ENCODE results near the gene PTPRD.

Gene PTPRD

DNA sequence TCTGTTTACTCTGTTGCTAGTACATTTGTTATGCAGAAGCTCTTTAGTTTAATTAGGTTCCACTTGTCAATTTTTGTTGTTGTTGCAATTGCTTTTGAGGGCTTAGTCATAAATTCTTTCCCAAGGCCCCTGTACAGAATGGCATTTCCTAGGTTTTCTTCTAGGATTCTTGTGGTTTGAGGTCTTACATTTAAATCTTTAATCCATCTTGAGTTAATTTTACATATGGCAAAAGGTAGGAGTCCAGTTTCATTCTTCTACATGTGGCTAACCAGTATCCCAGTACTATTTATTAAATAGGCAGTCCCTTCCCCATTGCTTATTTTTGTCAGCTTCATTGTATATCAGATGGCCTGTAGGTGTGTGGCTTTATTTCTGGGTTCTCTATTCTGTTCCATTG is 792.4 kb downstream of the PTPRD start:
- TF ChIP-seq YY1 (IDR thresholded peaks at IDR 0.05; ENCODE audit: insufficient read depth, insufficient read length) (no peak), ZNF274 (IDR thresholded peaks at IDR 0.05; ENCODE audit: low read depth, low read length) (no peak)

DNA sequence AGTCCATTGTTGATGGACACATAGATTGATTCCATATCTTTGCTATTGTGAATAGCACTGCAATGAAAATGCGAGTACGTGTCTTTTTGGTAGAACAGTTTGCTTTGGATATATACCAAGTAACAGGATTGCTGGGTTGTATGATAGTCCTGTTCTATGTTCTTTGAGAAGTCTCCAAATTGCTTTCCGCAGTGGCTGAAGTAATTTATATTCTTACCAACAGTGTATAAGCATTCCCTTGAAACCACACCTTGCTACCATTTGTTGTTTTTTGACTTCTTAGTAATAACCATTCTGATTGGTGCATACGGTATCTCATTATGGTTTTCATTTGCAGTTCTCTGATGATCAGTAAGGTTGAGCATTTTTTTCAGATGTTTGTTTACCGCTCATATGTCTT is 792.9 kb downstream of the PTPRD start:
- no peaks in the 10 kb centered on the region for H3K36me3 ChIP-seq (ENCODE audit: insufficient read depth, insufficient read length, low read length)
- H3K9ac ChIP-seq (ENCODE audit: insufficient read length, low read depth): no peak overlapping the region
- H3K4me3 ChIP-seq (ENCODE audit: insufficient read length, low read depth): no peak overlapping the region
- no peaks in the 10 kb centered on the region for H3K4me1 ChIP-seq (ENCODE audit: insufficient read depth, insufficient read length)
- no peak for TF ChIP-seq SUZ12 (IDR thresholded peaks at IDR 0.05; ENCODE audit: extremely low read depth, insufficient read depth, insufficient read length)
- TF ChIP-seq YY1 (IDR thresholded peaks at IDR 0.05; ENCODE audit: insufficient read depth, insufficient read length): no peak
- no peak for TF ChIP-seq ZNF274 (IDR thresholded peaks at IDR 0.05; ENCODE audit: low read depth, low read length)
- no peak for DNase-seq (ENCODE audit: low read depth, low spot score)
- H3K9me3 ChIP-seq (ENCODE audit: insufficient read depth, low read length): no peaks in the 10 kb centered on the region
- no peaks in the 10 kb centered on the region for H3K27me3 ChIP-seq (ENCODE audit: insufficient read depth, insufficient read length)

More for the DNA sequence above, 792.4 kb downstream of the PTPRD start:
- no peaks in the 10 kb centered on the region for H3K4me1 ChIP-seq (ENCODE audit: insufficient read depth, insufficient read length)
- H3K4me3 ChIP-seq (ENCODE audit: insufficient read length, low read depth): no peak overlapping the region
- DNase-seq (ENCODE audit: low read depth, low spot score): no peak
- H3K9ac ChIP-seq (ENCODE audit: insufficient read length, low read depth): no peak overlapping the region
- H3K9me3 ChIP-seq (ENCODE audit: insufficient read depth, low read length): no peaks in the 10 kb centered on the region
- no peaks in the 10 kb centered on the region for H3K27me3 ChIP-seq (ENCODE audit: insufficient read depth, insufficient read length)
- no peaks in the 10 kb centered on the region for H3K36me3 ChIP-seq (ENCODE audit: insufficient read depth, insufficient read length, low read length)

DNA sequence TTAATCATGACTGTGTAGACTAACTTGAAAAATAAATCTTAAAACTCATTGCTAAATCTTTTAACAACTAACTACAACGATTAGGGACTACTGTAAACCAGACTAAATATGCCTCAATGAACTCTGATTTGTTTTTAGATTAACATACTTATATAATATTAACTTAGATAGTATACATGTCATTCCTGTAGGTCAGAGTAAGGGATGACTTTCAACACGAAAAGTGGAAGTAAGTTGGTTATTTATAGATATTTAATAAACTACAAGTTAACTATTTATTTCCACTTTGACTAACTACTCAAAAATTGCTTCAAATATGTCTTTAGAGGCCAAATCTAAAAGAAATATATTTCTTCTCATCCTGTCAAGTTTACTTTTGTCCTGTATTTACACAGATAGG is 795.6 kb downstream of the PTPRD start:
- DNase-seq (ENCODE audit: low read depth, low spot score): no peak
- Histone ChIP-seq H3K4me3 (ENCODE audit: insufficient read length, low read depth) (no peak overlapping the region), H3K36me3 (ENCODE audit: insufficient read depth, insufficient read length, low read length) (no peaks in the 10 kb centered on the region), H3K4me1 (ENCODE audit: insufficient read depth, insufficient read length) (no peaks in the 10 kb centered on the region), H3K9me3 (ENCODE audit: insufficient read depth, low read length) (no peaks in the 10 kb centered on the region), H3K9ac (ENCODE audit: insufficient read length, low read depth) (no peak overlapping the region), H3K27me3 (ENCODE audit: insufficient read depth, insufficient read length) (no peaks in the 10 kb centered on the region)
- no peak for TF ChIP-seq ZNF274 (IDR thresholded peaks at IDR 0.05; ENCODE audit: low read depth, low read length)
- TF ChIP-seq SUZ12 (IDR thresholded peaks at IDR 0.05; ENCODE audit: extremely low read depth, insufficient read depth, insufficient read length): no peak
- TF ChIP-seq YY1 (IDR thresholded peaks at IDR 0.05; ENCODE audit: insufficient read depth, insufficient read length): no peak

DNA sequence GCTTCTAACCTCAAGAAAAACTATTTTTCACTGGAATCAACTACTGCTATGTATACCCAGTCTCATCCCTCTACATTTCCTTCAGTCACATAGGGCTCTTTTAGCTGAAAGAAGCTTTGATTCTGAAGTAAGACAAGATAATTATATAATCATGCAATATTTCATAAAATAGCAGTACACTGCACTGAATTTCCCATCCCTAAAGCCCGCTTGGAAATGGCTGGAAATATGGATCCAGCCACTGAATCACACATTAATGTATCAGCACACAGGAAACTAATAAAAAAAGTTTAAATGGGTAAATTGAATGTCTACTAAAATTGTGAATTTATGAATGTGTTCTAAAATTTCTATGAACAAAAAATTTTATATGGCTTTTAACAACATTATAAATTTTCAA is 808.7 kb downstream of the PTPRD start:
- DNase-seq (ENCODE audit: low read depth, low spot score): no peak
- Histone ChIP-seq H3K9me3 (ENCODE audit: insufficient read depth, low read length) (no peaks in the 10 kb centered on the region), H3K9ac (ENCODE audit: insufficient read length, low read depth) (no peak overlapping the region), H3K27me3 (ENCODE audit: insufficient read depth, insufficient read length) (no peaks in the 10 kb centered on the region), H3K4me1 (ENCODE audit: insufficient read depth, insufficient read length) (no peaks in the 10 kb centered on the region), H3K4me3 (ENCODE audit: insufficient read length, low read depth) (no peak overlapping the region), H3K36me3 (ENCODE audit: insufficient read depth, insufficient read length, low read length) (no peaks in the 10 kb centered on the region)
- TF ChIP-seq YY1 (IDR thresholded peaks at IDR 0.05; ENCODE audit: insufficient read depth, insufficient read length) (no peak), ZNF274 (IDR thresholded peaks at IDR 0.05; ENCODE audit: low read depth, low read length) (no peak), SUZ12 (IDR thresholded peaks at IDR 0.05; ENCODE audit: extremely low read depth, insufficient read depth, insufficient read length) (no peak)

DNA sequence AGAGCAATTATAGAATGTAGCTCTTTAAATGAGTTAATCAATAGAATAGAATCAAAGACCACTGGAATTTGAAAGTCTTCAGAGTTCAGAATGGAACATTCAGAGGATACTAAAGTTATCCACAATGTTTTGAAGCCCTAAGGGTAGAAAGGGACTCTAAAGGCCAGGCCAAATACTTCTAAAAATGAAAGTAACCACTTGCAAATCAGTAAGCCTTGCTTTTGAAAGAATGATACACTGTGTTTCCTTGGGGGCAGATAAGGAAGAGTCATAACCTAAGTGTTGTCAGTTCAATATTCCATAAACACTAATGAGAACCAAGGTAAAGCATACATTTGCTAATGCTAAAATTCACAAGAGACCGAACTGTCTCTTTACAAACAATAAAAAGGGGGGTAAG is 813.5 kb downstream of the PTPRD start:
- TF ChIP-seq SUZ12 (IDR thresholded peaks at IDR 0.05; ENCODE audit: extremely low read depth, insufficient read depth, insufficient read length): no peak
- no peak for TF ChIP-seq ZNF274 (IDR thresholded peaks at IDR 0.05; ENCODE audit: low read depth, low read length)
- TF ChIP-seq YY1 (IDR thresholded peaks at IDR 0.05; ENCODE audit: insufficient read depth, insufficient read length): no peak

DNA sequence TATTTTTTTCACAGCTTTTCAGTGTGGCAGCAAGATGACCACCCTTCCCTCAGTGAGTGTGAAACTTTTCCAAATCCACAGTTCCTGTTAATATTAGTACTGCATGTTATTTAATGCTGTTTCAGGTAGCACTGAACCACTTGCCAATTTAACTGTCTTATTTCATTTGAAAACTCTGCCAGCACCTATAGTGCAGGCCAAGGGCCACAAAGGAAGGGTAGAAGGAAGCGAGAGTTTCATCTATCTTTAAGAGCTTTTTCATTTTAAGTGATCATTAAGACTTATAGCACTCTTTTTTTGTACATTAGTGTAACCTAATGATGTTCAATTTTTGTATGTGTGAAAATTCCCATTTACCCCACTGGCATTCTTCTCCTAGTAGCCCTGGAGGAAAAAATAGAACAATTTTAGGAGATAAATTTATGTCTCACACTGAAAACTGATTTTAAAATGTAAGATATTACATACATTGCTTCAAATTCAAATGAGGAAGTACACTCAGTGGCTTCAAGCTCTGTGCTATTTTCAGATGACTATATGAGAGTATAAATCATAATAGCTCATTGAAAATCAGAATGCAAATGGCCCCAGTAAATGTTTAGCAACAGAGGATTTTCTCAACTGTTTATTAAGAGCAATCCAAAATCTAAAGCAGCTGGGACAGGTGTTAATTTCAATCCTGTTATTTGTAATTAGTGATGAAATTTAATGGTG is 820.5 kb downstream of the PTPRD start:
- no peak for TF ChIP-seq ZNF274 (IDR thresholded peaks at IDR 0.05; ENCODE audit: low read depth, low read length)
- no peak for TF ChIP-seq SUZ12 (IDR thresholded peaks at IDR 0.05; ENCODE audit: extremely low read depth, insufficient read depth, insufficient read length)
- TF ChIP-seq YY1 (IDR thresholded peaks at IDR 0.05; ENCODE audit: insufficient read depth, insufficient read length): no peak
- no peaks in the 10 kb centered on the region for H3K4me1 ChIP-seq (ENCODE audit: insufficient read depth, insufficient read length)
- no peaks in the 10 kb centered on the region for H3K36me3 ChIP-seq (ENCODE audit: insufficient read depth, insufficient read length, low read length)
- DNase-seq (ENCODE audit: low read depth, low spot score): no peak
- no peak overlapping the region for H3K9ac ChIP-seq (ENCODE audit: insufficient read length, low read depth)
- no peaks in the 10 kb centered on the region for H3K27me3 ChIP-seq (ENCODE audit: insufficient read depth, insufficient read length)
- no peak overlapping the region for H3K4me3 ChIP-seq (ENCODE audit: insufficient read length, low read depth)
- H3K9me3 ChIP-seq (ENCODE audit: insufficient read depth, low read length): no peaks in the 10 kb centered on the region

More for the DNA sequence above, 813.5 kb downstream of the PTPRD start:
- Histone ChIP-seq H3K9ac (ENCODE audit: insufficient read length, low read depth) (no peak overlapping the region), H3K4me1 (ENCODE audit: insufficient read depth, insufficient read length) (no peaks in the 10 kb centered on the region), H3K4me3 (ENCODE audit: insufficient read length, low read depth) (no peak overlapping the region), H3K9me3 (ENCODE audit: insufficient read depth, low read length) (no peaks in the 10 kb centered on the region), H3K36me3 (ENCODE audit: insufficient read depth, insufficient read length, low read length) (no peaks in the 10 kb centered on the region), H3K27me3 (ENCODE audit: insufficient read depth, insufficient read length) (no peaks in the 10 kb centered on the region)
- DNase-seq (ENCODE audit: low read depth, low spot score): no peak

DNA sequence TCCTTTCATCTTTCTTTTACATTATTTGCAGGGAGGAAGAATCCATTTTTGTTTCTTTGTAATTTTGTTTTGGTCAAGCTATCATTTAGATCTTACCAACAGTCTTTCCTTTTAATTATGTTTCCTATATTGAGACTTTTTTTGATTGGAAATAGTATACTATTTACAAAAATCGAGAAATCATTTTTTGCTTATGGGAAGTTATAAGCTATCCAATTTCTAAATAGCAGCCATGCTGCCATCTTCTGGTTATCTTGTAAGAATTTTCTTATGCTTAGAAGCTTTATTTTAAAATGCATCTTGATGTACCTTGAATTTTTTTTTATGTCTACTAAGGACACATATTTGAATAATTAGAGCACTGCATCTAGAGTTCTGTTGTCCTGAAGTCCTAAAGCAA is 821.2 kb downstream of the PTPRD start:
- Histone ChIP-seq H3K27me3 (ENCODE audit: insufficient read depth, insufficient read length) (no peaks in the 10 kb centered on the region), H3K4me1 (ENCODE audit: insufficient read depth, insufficient read length) (no peaks in the 10 kb centered on the region), H3K9me3 (ENCODE audit: insufficient read depth, low read length) (no peaks in the 10 kb centered on the region), H3K9ac (ENCODE audit: insufficient read length, low read depth) (no peak overlapping the region), H3K4me3 (ENCODE audit: insufficient read length, low read depth) (no peak overlapping the region), H3K36me3 (ENCODE audit: insufficient read depth, insufficient read length, low read length) (no peaks in the 10 kb centered on the region)
- no peak for DNase-seq (ENCODE audit: low read depth, low spot score)
- TF ChIP-seq ZNF274 (IDR thresholded peaks at IDR 0.05; ENCODE audit: low read depth, low read length): no peak
- TF ChIP-seq YY1 (IDR thresholded peaks at IDR 0.05; ENCODE audit: insufficient read depth, insufficient read length): no peak
- TF ChIP-seq SUZ12 (IDR thresholded peaks at IDR 0.05; ENCODE audit: extremely low read depth, insufficient read depth, insufficient read length): no peak
